ENCODE measurements around the gene WNT3A.
A peak's percentile ranks its signal among the peaks of the same experiment; 100 is the strongest.
"Not testable (repeated sequence)": the region's sequence is repeated elsewhere in the genome, so short reads cannot be mapped to it uniquely, and the experiment has no call there.

DNA sequence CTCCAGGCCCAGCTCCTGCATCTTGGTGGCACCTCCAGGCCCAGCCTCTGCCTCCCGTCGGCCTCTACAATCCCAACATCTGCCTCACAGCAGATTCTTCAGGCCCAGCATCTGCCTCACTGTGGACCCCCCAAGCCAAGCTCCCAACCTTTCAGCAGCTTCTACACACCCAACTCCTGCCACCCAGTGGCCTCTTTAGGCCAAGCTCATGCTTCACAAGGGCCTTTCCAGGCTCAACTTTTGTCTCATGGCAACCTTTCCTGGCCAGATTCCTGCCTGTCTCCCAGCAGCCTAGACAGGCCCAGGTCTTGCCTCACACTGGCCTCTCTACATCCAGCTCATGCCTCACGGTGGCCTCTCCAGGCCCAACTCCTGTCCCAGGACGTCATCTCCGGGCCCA, 39.0 kb upstream of the WNT3A start:
- TF ChIP-seq, protein P1, sequence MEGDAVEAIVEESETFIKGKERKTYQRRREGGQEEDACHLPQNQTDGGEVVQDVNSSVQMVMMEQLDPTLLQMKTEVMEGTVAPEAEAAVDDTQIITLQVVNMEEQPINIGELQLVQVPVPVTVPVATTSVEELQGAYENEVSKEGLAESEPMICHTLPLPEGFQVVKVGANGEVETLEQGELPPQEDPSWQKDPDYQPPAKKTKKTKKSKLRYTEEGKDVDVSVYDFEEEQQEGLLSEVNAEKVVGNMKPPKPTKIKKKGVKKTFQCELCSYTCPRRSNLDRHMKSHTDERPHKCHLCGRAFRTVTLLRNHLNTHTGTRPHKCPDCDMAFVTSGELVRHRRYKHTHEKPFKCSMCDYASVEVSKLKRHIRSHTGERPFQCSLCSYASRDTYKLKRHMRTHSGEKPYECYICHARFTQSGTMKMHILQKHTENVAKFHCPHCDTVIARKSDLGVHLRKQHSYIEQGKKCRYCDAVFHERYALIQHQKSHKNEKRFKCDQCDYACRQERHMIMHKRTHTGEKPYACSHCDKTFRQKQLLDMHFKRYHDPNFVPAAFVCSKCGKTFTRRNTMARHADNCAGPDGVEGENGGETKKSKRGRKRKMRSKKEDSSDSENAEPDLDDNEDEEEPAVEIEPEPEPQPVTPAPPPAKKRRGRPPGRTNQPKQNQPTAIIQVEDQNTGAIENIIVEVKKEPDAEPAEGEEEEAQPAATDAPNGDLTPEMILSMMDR (conservative IDR thresholded peaks at IDR 0.05; ENCODE audit: low read depth, low read length): peak; percentile 31
- TF ChIP-seq EZH2phosphoT487 (IDR thresholded peaks at IDR 0.05; ENCODE audit: borderline replicate concordance, low read length); EZH2 (IDR thresholded peaks at IDR 0.05; ENCODE audit: low read length, unreplicated experiment): not testable (repeated sequence)

Measured in PC-3 (cell line).